ENCODE results near the gene ST8SIA4.

- TF ChIP-seq, protein P1, sequence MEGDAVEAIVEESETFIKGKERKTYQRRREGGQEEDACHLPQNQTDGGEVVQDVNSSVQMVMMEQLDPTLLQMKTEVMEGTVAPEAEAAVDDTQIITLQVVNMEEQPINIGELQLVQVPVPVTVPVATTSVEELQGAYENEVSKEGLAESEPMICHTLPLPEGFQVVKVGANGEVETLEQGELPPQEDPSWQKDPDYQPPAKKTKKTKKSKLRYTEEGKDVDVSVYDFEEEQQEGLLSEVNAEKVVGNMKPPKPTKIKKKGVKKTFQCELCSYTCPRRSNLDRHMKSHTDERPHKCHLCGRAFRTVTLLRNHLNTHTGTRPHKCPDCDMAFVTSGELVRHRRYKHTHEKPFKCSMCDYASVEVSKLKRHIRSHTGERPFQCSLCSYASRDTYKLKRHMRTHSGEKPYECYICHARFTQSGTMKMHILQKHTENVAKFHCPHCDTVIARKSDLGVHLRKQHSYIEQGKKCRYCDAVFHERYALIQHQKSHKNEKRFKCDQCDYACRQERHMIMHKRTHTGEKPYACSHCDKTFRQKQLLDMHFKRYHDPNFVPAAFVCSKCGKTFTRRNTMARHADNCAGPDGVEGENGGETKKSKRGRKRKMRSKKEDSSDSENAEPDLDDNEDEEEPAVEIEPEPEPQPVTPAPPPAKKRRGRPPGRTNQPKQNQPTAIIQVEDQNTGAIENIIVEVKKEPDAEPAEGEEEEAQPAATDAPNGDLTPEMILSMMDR (IDR thresholded peaks at IDR 0.05), result no peak
- TF ChIP-seq POLR2A (IDR thresholded peaks at IDR 0.05), result no peak
Measured at GRCh38 chr5:100792781-100793180, 110.3 kb downstream of the ST8SIA4 start.
